AG04449 (cell line): ENCODE measurements around the gene CPE.

Source experiments
- CTCF ChIA-PET: fragments of 350-600 bp; formaldehyde crosslinking; extraction: SDS; loops from one replicate; lab custom pipeline; 2021; ENCODE audit warnings: antibody characterized with exemption; lab: Yijun Ruan, JAX
- POLR2A ChIA-PET: fragments of 400-600, 350-600 bp; formaldehyde crosslinking; extraction: SDS; loops from one replicate; lab custom pipeline; 2020; ENCODE audit warnings: antibody characterized with exemption, inconsistent platforms; lab: Yijun Ruan, JAX
- DNase-seq: peaks from one replicate; pipeline ENCODE4 v3.0.0-alpha.2; 2010; ENCODE audit warnings: low read depth, low spot score
- H3K4me3 ChIP-seq: 2 replicates; pipeline ENCODE4 v1.5.1; 2011; ENCODE audit warnings: low read depth, mild to moderate bottlenecking, control low read depth, low read length
- TF ChIP-seq, protein P1 (sequence below): IDR thresholded peaks from one replicate; pipeline ENCODE4 v1.5.1; 2011; ENCODE audit warnings: mild to moderate bottlenecking, moderate library complexity, low read length, control low read depth, inconsistent platforms; ENCODE audit not compliant: insufficient read depth; ENCODE audit errors: missing control alignments

The CPE gene

DNA sequence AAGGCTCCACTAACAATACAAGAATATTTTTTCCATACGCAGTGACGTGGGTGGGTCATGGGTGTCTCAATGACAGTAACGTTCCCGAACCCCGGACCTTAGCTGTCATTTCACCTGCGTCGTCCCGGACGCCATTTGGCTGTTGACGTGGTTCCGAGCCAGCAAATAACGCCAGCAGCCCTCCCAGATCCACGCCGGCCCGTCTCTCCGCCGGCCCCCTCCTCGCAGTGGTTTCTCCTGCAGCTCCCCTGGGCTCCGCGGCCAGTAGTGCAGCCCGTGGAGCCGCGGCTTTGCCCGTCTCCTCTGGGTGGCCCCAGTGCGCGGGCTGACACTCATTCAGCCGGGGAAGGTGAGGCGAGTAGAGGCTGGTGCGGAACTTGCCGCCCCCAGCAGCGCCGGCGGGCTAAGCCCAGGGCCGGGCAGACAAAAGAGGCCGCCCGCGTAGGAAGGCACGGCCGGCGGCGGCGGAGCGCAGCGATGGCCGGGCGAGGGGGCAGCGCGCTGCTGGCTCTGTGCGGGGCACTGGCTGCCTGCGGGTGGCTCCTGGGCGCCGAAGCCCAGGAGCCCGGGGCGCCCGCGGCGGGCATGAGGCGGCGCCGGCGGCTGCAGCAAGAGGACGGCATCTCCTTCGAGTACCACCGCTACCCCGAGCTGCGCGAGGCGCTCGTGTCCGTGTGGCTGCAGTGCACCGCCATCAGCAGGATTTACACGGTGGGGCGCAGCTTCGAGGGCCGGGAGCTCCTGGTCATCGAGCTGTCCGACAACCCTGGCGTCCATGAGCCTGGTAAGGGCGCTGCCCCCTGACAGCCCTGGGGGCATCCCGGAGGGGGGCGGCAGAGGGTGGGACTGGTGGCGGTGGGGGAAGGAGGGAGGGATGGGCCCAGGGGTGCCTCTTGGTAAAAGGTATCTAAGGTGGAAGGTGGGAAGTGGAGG is at the start of gene CPE:
CPE (plus strand) TSS at position 264 of the 933 bp plus-strand sequence; CDS start at position 478, 214 bp downstream.
- ChIA-PET CTCF (interaction anchor here (2.9 kb wide), 1 partner anchor 19 kb away, joined by 7 read pairs; no protein-coding TSS in a partner anchor), POLR2A (no interaction called here)
- DNase-seq = no peak
- H3K4me3 ChIP-seq = peak within 1 kb of the TSS; percentile 55
- TF ChIP-seq, protein P1, sequence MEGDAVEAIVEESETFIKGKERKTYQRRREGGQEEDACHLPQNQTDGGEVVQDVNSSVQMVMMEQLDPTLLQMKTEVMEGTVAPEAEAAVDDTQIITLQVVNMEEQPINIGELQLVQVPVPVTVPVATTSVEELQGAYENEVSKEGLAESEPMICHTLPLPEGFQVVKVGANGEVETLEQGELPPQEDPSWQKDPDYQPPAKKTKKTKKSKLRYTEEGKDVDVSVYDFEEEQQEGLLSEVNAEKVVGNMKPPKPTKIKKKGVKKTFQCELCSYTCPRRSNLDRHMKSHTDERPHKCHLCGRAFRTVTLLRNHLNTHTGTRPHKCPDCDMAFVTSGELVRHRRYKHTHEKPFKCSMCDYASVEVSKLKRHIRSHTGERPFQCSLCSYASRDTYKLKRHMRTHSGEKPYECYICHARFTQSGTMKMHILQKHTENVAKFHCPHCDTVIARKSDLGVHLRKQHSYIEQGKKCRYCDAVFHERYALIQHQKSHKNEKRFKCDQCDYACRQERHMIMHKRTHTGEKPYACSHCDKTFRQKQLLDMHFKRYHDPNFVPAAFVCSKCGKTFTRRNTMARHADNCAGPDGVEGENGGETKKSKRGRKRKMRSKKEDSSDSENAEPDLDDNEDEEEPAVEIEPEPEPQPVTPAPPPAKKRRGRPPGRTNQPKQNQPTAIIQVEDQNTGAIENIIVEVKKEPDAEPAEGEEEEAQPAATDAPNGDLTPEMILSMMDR = peak; percentile 62

DNA sequence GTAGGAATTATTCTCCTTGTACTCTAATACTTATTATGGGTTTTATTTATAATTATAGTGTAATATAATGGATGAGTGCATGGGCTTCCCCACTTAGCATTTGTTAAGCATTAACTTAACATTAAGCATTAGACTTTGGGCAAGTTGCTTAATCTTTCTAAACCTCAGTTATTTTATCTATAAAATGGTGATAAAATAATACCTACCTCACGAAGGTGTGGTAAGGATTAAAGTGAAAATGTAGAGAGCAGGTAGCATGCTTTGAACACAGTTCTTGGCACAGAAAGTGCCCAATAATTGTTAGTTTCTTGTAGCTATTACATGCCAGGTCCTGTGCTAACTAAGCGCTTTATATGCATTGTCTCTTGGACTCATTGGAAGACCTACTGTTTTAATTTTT is 48.7 kb upstream of the CPE start:
- ChIA-PET POLR2A (no interaction called here), CTCF (interaction anchor here (1.1 to 1.3 kb wide), 2 partner anchors 136 to 198 kb away, joined by 3 read pairs; no protein-coding TSS in a partner anchor)
- no peak for DNase-seq
- no peak overlapping the region for H3K4me3 ChIP-seq
- TF ChIP-seq, protein P1 = no peak

DNA sequence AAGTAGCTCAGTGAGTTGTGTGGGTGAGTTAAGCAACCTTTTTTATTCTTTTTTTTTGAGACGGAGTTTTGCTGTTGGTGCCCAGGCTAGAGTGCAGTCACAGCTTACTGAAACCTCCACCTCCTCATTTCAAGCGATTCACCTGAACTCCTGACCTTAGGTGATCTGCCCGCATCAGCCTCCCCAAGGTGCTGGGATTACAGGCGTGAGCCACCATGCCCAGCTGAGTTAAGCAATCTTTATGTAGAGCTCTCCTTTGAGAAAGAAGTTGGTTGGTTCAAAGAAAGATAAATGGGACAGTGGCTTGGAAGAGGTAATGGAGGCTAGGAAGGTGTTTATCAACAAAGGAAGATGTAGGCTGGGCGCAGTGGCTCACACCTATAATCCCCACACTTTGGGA is 48.1 kb upstream of the CPE start:
- no peak overlapping the region for H3K4me3 ChIP-seq
- TF ChIP-seq, protein P1 = no peak
- DNase-seq = no peak
- ChIA-PET CTCF (interaction anchor here (1.3 kb wide), 1 partner anchor 136 kb away, joined by 3 read pairs; no protein-coding TSS in a partner anchor), POLR2A (interaction anchor here (1.3 kb wide), 1 partner anchor 14 kb away, joined by 4 read pairs; no protein-coding TSS in a partner anchor)

DNA sequence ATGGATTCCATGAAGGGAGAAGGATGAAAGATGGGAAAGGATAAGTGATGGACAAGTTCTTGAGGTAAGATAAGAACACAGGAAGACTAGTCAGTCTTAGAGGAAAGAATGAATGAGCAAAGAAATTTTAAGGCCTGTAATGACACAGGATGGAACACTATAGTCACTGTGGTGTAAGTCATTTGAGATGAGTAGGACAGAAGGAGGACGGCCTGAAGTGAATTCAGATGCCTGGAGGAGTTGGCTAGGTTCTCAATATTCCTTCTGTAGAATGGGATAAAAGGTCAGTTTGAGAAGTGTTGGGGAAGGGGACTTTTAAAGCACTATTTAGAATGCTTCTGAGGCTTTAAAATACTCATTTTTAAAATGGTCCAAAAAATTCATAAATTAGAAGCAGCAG is 47.4 kb upstream of the CPE start:
- ChIA-PET CTCF (no interaction called here), POLR2A (interaction anchor here (1.3 kb wide), 1 partner anchor 13 kb away, joined by 4 read pairs; no protein-coding TSS in a partner anchor)
- TF ChIP-seq, protein P1 = no peak
- no peak for DNase-seq
- H3K4me3 ChIP-seq = no peak overlapping the region

DNA sequence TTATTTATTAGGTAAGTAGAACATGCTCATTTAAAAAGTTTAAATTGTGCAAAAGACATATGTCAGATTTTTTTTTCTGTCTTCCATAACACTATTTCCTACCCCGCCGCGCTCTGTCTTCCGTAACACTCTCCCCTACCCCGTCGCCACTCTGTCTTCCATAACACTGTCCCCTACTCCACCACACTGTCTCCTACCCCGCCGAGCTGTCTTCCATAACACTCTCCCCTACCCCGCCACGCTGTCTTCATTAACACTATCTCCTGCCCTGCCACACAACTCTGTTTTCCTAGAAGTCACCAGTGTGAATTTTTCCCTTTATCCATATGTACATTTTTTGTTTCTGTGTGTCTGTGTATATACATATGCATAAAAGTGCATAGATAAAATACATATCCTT is 47.0 kb upstream of the CPE start:
- TF ChIP-seq, protein P1 = no peak
- CTCF ChIA-PET = no interaction called here
- POLR2A ChIA-PET = interaction anchor here (1.3 kb wide), 1 partner anchor 13 kb away, joined by 4 read pairs; no protein-coding TSS in a partner anchor
- DNase-seq = no peak
- H3K4me3 ChIP-seq = no peak overlapping the region

DNA sequence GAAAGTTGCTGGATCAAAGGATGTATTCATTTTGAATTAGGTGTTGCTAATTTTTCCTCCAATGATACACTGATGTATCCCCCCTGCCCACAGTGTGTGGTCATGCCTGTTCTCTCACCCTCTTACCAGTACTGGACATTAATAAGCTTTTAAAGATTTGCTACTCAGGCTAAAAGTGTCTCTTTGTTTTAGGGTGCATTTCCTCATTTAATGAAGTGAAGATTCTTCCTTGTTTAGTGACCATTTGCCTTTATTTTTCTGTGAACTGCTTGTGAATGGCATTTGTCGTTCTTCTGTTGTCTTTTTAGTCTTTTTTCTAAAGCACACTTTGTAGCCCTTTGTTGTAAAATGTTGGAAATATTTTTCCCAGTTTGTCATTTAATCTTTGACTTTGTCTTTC is 46.3 kb upstream of the CPE start:
- POLR2A ChIA-PET = no interaction called here
- CTCF ChIA-PET = no interaction called here
- DNase-seq = no peak
- H3K4me3 ChIP-seq = no peak overlapping the region
- TF ChIP-seq, protein P1 = no peak
